Uterus (tissue), 2 donors: Measurements from ENCODE around the gene TOX3.

Experiments
- POLR2A ChIP-seq, 2 donors: fragments of 450-650 bp; IDR thresholded peaks; one replicate each; pipeline ENCODE4 v1.6.1; 2016; ENCODE audit warnings: antibody characterized with exemption in 2 of 2, mild to moderate bottlenecking in 1 of 2, moderate library complexity in 1 of 2
- TF ChIP-seq, protein P1 (sequence below), 4 experiments: fragments of 200-600 bp in 2 of 4; fragments of 450-650 bp in 2 of 4; sonication (generic) in 2 of 4; IDR thresholded peaks; one replicate each; pipeline ENCODE4 v1.5.1; 2016 to 2019; ENCODE audit warnings: antibody characterized with exemption in 4 of 4, mild to moderate bottlenecking in 2 of 4, moderate library complexity in 1 of 4

GRCh38 chr16:52572656-52573055, 25.7 kb upstream of the TOX3 start:
- TF ChIP-seq, protein P1, sequence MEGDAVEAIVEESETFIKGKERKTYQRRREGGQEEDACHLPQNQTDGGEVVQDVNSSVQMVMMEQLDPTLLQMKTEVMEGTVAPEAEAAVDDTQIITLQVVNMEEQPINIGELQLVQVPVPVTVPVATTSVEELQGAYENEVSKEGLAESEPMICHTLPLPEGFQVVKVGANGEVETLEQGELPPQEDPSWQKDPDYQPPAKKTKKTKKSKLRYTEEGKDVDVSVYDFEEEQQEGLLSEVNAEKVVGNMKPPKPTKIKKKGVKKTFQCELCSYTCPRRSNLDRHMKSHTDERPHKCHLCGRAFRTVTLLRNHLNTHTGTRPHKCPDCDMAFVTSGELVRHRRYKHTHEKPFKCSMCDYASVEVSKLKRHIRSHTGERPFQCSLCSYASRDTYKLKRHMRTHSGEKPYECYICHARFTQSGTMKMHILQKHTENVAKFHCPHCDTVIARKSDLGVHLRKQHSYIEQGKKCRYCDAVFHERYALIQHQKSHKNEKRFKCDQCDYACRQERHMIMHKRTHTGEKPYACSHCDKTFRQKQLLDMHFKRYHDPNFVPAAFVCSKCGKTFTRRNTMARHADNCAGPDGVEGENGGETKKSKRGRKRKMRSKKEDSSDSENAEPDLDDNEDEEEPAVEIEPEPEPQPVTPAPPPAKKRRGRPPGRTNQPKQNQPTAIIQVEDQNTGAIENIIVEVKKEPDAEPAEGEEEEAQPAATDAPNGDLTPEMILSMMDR (IDR thresholded peaks at IDR 0.05) = no peak
- TF ChIP-seq POLR2A (IDR thresholded peaks at IDR 0.05) = no peak
